ENCODE measurements around the gene STRBP. TPM values are rescaled to one million over a fixed set of nuclear protein-coding genes. Genes with fewer than 3 reads are reported as not detected.

Gene STRBP
- total RNA-seq, 1 experiment from 2014 or later, result 74.0 TPM

GRCh38 chr9:123080444-123080843 is 187.9 kb downstream of the STRBP start:
- no peak overlapping the region for H4K5ac ChIP-seq (ENCODE audit: insufficient read length, low read depth, low read length)
- H3K23ac ChIP-seq (ENCODE audit: insufficient read length, low read depth, low read length), result no peak overlapping the region
- H3K9me3 ChIP-seq (ENCODE audit: control insufficient read depth, low read depth, low read length), result no peaks in the 10 kb centered on the region
- no peaks in the 10 kb centered on the region for H3K23me2 ChIP-seq (ENCODE audit: insufficient read length, low read depth, low read length, poor library complexity, severe bottlenecking)
- no peaks in the 10 kb centered on the region for H3K27me3 ChIP-seq (ENCODE audit: insufficient read depth, low read length)
- H3K4me1 Mint-ChIP-seq, result peaks cover 25 to 28% of the 10 kb centered on the region in 2 experiments
- WGBS (ENCODE audit: extremely low coverage, insufficient read length, low lambda C conversion rate), result no CpG with 5 or more reads among the region's 3 CpGs
- no peak overlapping the region for H2BK15ac ChIP-seq (ENCODE audit: low read depth, low read length)
- H2BK5ac ChIP-seq (ENCODE audit: insufficient read length, low read length), result no peak overlapping the region
- no peak overlapping the region for H4K91ac ChIP-seq (ENCODE audit: insufficient read length, low read depth, low read length)
- H3K79me1 ChIP-seq (ENCODE audit: insufficient read depth, low read depth, low read length, poor library complexity, severe bottlenecking), result no peaks in the 10 kb centered on the region
- no peak overlapping the region for H4K8ac ChIP-seq (replicated peaks; ENCODE audit: insufficient read length, low read depth, low read length)
- peaks cover 5% of the 10 kb centered on the region; the same call in 1 of the 2 replicates for H3K4me1 ChIP-seq (ENCODE audit: insufficient read depth, low read length)
- no peaks in the 10 kb centered on the region for H3K9me3 Mint-ChIP-seq
- H3K4ac ChIP-seq (ENCODE audit: low read depth, low read length), result no peak overlapping the region
- TF ChIP-seq CTCF (conservative IDR thresholded peaks at IDR 0.05), result no peak
- no peak overlapping the region for H2AFZ ChIP-seq (ENCODE audit: low read length)
- no peak overlapping the region for H3K9ac ChIP-seq (ENCODE audit: extremely low read depth, insufficient read length, low read length)
- H2BK20ac ChIP-seq (ENCODE audit: low read depth, low read length, poor library complexity, severe bottlenecking), result no peak overlapping the region
- no peak overlapping the region for H3K56ac ChIP-seq (ENCODE audit: insufficient read length, low read depth, low read length)
- H3K18ac ChIP-seq (ENCODE audit: insufficient read length, low read depth, low read length), result no peak overlapping the region
- no peaks in the 10 kb centered on the region for H4K20me1 ChIP-seq (ENCODE audit: control insufficient read depth, insufficient read depth, insufficient read length)
- no peak overlapping the region for H2BK12ac ChIP-seq (ENCODE audit: insufficient read length, low read depth, low read length)
- no peak overlapping the region for H2AK5ac ChIP-seq (ENCODE audit: insufficient read length, low read length)
- H3K4me2 ChIP-seq (ENCODE audit: insufficient read depth, insufficient read length, low read length), result no peak overlapping the region
- no peaks in the 10 kb centered on the region for H3K79me2 ChIP-seq (ENCODE audit: insufficient read depth, low read length)
- H3K36me3 Mint-ChIP-seq (ENCODE audit: insufficient read depth in 1 of 3, low read depth in 3 of 3), result peaks cover 14 to 68% (median 59%) of the 10 kb centered on the region in 3 experiments; a peak in 6 of 7 replicates
- no peak overlapping the region; a peak in 1 of 7 replicates for H3K27ac Mint-ChIP-seq
- no peaks in the 10 kb centered on the region for H3K27me3 Mint-ChIP-seq (ENCODE audit: low read depth)
- H2BK120ac ChIP-seq (ENCODE audit: low read depth, low read length, poor library complexity, severe bottlenecking), result no peak overlapping the region
- no peak overlapping the region for H3K14ac ChIP-seq (ENCODE audit: insufficient read depth, low read length)
- no peak overlapping the region for H3K4me3 Mint-ChIP-seq
- H3T11ph ChIP-seq (ENCODE audit: low read length), result no peak overlapping the region
- no peak for DNase-seq
- no peak overlapping the region for H3K27ac ChIP-seq (ENCODE audit: insufficient read length, low read depth, low read length)
